Chondrocyte (in vitro differentiated cells): ENCODE measurements around the gene TCTN1. TPM values are rescaled to one million over a fixed set of nuclear protein-coding genes. Genes with fewer than 3 reads are reported as not detected.

Experiments
- DNase-seq: peaks from one replicate; pipeline ENCODE4 v3.0.0; 2021; ENCODE audit warnings: mixed read lengths, low spot score
- H3K27ac Mint-ChIP-seq: one replicate; pipeline ENCODE4 v1.8.0; 2021; ENCODE audit warnings: mild to moderate bottlenecking, moderate library complexity, mixed read lengths; ENCODE audit not compliant: unreplicated experiment
- H3K27me3 Mint-ChIP-seq: 2 replicates; pipeline ENCODE4 v1.8.0; 2021; ENCODE audit warnings: low read depth, mixed read lengths
- H3K36me3 Mint-ChIP-seq: 2 replicates; pipeline ENCODE4 v1.8.0; 2021; ENCODE audit warnings: low read depth, mixed read lengths
- H3K4me1 Mint-ChIP-seq: 2 replicates; pipeline ENCODE4 v1.8.0; 2021; ENCODE audit warnings: low read depth, mild to moderate bottlenecking, mixed read lengths
- H3K4me3 Mint-ChIP-seq: one replicate; pipeline ENCODE4 v1.8.0; 2021; ENCODE audit warnings: mild to moderate bottlenecking, moderate library complexity, mixed read lengths; ENCODE audit not compliant: unreplicated experiment
- H3K9me3 Mint-ChIP-seq: 2 replicates; pipeline ENCODE4 v1.8.0; 2021; ENCODE audit warnings: low read depth, mixed read lengths
- total RNA-seq: library from RNA; stranded (reverse); gene quantifications from 3 replicates; pipeline ENCODE4 v1.2.1, GENCODE V29; 2021
- TF ChIP-seq, protein P1 (sequence below): fragments of 200-600 bp; sonication (generic); IDR thresholded peaks from 2 replicates; pipeline ENCODE4 v1.5.0; 2021; ENCODE audit warnings: antibody characterized with exemption, mild to moderate bottlenecking, moderate library complexity

The TCTN1 gene
- total RNA-seq, 1 donor from 2014 or later = 32.9 TPM

DNA sequence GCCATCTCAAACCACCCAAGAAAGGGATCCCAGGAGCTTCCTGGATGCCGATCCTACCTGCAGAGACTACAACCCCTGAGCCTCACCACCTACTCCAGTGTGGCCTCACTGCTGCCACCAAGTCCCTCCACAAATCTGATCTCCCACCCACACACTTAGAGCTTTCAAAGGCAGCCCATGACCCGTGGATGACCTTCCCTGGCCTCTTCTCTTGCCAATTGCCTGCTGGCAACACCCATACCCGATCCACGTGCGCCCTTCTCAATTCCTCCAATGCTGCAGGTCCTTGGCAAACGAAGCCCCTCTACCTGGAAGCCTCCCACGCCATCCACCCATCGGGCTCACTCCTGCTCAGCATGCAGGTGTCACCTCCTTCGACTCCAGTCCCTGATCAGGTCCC is 44.3 kb downstream of the TCTN1 start:
- Mint-ChIP-seq H3K27me3 (no peaks in the 10 kb centered on the region), H3K36me3 (peaks cover 2% of the 10 kb centered on the region), H3K4me3 (no peak overlapping the region), H3K27ac (no peak overlapping the region), H3K4me1 (no peaks in the 10 kb centered on the region), H3K9me3 (no peaks in the 10 kb centered on the region)
- DNase-seq = no peak
- TF ChIP-seq, protein P1, sequence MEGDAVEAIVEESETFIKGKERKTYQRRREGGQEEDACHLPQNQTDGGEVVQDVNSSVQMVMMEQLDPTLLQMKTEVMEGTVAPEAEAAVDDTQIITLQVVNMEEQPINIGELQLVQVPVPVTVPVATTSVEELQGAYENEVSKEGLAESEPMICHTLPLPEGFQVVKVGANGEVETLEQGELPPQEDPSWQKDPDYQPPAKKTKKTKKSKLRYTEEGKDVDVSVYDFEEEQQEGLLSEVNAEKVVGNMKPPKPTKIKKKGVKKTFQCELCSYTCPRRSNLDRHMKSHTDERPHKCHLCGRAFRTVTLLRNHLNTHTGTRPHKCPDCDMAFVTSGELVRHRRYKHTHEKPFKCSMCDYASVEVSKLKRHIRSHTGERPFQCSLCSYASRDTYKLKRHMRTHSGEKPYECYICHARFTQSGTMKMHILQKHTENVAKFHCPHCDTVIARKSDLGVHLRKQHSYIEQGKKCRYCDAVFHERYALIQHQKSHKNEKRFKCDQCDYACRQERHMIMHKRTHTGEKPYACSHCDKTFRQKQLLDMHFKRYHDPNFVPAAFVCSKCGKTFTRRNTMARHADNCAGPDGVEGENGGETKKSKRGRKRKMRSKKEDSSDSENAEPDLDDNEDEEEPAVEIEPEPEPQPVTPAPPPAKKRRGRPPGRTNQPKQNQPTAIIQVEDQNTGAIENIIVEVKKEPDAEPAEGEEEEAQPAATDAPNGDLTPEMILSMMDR = no peak

DNA sequence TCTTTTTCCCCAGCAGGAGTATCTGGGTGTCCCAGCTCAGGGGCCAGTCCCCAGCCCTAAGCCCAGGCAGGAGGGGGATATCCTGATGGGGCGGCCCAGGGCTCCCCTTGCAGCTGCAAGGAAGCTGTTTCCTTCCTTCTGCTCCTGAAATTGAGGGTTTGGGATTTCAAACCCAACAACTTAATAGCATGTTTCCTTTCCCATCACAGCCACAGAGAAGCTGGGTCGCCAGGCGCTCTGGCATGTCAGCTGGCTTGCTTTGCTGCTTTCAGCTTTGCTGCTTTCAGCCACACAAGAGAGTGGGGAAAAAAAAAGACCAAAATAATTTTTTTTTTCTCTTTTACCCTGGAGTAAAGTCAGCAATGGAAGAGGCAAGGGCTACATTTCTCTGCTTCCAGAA is 44.9 kb downstream of the TCTN1 start:
- H3K27ac Mint-ChIP-seq = no peak overlapping the region
- peaks cover 2% of the 10 kb centered on the region for H3K36me3 Mint-ChIP-seq
- no peak for DNase-seq
- H3K27me3 Mint-ChIP-seq = no peaks in the 10 kb centered on the region
- TF ChIP-seq, protein P1 = no peak
- no peaks in the 10 kb centered on the region for H3K4me1 Mint-ChIP-seq
- no peak overlapping the region for H3K4me3 Mint-ChIP-seq
- no peaks in the 10 kb centered on the region for H3K9me3 Mint-ChIP-seq

DNA sequence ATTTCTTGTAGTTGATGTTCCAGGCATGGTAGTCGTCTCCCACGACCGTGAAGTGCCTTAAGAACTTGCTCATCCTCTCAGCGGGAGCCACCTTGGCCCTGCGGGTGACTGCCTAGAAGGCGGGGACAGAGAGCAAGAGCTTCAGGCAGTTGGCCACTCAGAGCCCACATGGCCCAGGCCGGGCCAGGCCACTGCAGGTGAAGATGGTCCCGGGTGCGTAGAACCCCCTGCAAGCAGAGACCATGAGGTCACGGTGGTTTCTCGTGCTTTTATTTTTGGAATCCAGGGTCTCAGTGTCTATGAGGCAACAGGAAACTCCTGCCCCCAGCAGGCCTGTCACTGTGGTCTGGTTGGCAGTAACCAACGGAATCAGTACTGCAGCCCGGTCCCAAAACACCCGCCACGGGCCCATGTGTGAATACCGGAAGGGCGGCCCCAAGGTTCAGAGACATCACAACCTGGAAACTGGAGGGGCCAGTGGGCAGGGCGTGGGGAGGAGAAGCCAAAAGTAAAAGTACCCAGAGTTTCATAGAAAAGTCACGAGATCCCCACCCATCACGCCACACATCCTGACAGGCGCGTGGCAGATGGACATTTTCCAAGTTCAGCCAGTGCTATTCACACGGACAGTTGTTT is 47.5 kb downstream of the TCTN1 start:
- TF ChIP-seq, protein P1 = no peak
- Mint-ChIP-seq H3K36me3 (peaks cover 8% of the 10 kb centered on the region), H3K9me3 (peaks cover 14% of the 10 kb centered on the region), H3K4me1 (no peaks in the 10 kb centered on the region), H3K27ac (no peak overlapping the region), H3K4me3 (no peak overlapping the region), H3K27me3 (no peaks in the 10 kb centered on the region)
- DNase-seq = no peak

DNA sequence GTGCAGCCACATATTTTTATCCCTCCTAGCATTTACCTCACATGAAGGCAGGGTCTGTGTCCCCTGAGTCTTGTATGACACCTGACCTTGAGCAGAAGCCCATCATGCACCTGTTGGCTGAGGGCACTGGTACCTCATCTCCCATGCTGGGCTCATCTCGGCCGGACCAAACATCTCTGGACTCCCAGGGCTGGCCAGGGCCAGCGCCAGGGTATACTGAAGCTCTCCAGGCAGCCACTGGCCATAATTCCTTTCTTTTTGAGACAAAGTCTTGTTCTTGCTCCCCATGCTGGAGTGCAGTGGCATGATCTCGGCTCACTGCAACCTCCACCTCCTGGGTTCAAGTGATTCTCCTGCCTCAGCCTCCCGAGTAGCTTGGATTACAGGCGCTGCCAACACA is 53.0 kb downstream of the TCTN1 start:
- peaks cover 18% of the 10 kb centered on the region for H3K9me3 Mint-ChIP-seq
- H3K4me1 Mint-ChIP-seq = no peaks in the 10 kb centered on the region
- TF ChIP-seq, protein P1 = no peak
- no peak for DNase-seq
- H3K36me3 Mint-ChIP-seq = peaks cover 11% of the 10 kb centered on the region
- no peak overlapping the region for H3K27ac Mint-ChIP-seq
- no peak overlapping the region for H3K4me3 Mint-ChIP-seq
- H3K27me3 Mint-ChIP-seq = peaks cover 4% of the 10 kb centered on the region

DNA sequence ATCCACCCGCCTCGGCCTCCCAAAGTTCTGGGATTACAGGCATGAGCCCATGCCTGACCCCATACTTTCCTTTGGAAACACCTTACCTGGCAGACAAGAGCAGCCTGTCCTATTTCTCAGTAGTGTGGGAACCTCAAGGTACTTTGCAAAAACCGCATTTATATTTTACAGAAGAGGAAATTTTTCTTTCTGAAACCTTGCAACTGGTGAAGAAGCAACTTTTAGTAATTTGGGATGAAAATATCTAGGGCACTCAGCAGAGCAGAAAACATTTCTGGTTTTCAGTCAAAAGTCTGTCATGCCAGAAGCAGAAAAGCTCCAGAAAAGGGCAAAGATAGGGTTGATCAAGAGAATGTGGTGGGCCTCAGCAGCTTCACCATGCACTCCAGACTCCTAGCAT is 53.7 kb downstream of the TCTN1 start:
- H3K27me3 Mint-ChIP-seq = peaks cover 4% of the 10 kb centered on the region
- peaks cover 18% of the 10 kb centered on the region for H3K9me3 Mint-ChIP-seq
- H3K27ac Mint-ChIP-seq = no peak overlapping the region
- no peak overlapping the region for H3K4me3 Mint-ChIP-seq
- DNase-seq = no peak
- no peaks in the 10 kb centered on the region for H3K4me1 Mint-ChIP-seq
- TF ChIP-seq, protein P1 = no peak
- peaks cover 11% of the 10 kb centered on the region for H3K36me3 Mint-ChIP-seq
